ENCODE data around the gene SLC25A13. TPM values are rescaled to one million over a fixed set of nuclear protein-coding genes. Genes with fewer than 3 reads are reported as not detected.
"Not testable (repeated sequence)": the region's sequence is repeated elsewhere in the genome, so short reads cannot be mapped to it uniquely, and the experiment has no call there.

SLC25A13 gene, protein sequence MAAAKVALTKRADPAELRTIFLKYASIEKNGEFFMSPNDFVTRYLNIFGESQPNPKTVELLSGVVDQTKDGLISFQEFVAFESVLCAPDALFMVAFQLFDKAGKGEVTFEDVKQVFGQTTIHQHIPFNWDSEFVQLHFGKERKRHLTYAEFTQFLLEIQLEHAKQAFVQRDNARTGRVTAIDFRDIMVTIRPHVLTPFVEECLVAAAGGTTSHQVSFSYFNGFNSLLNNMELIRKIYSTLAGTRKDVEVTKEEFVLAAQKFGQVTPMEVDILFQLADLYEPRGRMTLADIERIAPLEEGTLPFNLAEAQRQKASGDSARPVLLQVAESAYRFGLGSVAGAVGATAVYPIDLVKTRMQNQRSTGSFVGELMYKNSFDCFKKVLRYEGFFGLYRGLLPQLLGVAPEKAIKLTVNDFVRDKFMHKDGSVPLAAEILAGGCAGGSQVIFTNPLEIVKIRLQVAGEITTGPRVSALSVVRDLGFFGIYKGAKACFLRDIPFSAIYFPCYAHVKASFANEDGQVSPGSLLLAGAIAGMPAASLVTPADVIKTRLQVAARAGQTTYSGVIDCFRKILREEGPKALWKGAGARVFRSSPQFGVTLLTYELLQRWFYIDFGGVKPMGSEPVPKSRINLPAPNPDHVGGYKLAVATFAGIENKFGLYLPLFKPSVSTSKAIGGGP
- 1 to 10 TPM; 7.3 to 9.0 TPM for total RNA-seq

DNA sequence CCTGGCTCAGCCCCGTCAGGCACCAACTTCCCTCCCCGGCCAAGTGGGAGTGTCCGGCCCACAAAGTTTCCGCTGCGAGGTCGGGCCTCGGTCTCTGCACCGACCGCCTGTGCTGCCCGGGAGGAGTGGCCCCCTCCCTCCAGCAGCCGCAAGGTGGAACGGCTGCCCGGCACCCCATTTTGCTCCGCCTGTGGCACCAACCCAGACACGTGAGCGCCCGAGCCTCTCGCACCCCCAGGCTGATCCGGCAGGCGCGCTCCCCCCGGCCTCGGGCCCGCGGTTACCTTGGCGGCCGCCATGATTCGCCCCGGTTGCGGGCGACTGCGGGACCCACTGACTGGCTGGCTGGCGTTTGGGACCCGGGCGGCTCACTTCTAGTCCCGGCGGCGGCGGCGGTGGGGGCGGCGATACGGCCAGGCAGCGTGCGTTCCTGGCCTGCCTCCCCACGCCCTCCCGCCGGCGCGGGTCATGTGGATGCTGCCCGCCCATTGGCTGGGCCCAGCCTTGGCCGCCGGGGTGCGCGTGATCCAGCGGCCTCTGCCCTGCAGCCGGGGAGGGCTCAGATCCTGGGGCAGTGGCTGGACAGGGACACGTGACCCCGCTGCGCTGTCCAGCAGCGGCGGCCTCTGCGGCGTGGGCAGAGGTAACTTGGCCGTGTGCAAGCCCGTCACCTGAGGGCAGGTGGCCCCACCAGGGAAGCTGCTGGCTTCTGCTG lies at the start of gene SLC25A13:
TSS of gene SLC25A13 (minus strand) at position 441 of the 715 bp plus-strand sequence. CDS start at position 299, 142 bp downstream.
- ATAC-seq: peak; percentile 69
- CTCF ChIA-PET: no interaction called here
- Mint-ChIP-seq H3K9me3 (no peaks in the 10 kb centered on the region), H3K4me3 (peak within 1 kb of the TSS; percentile 81), H3K4me1 (ENCODE audit: low read depth) (peaks cover 36% of the 10 kb centered on the region), H3K27me3 (peaks cover 2% of the 10 kb centered on the region), H3K36me3 (ENCODE audit: low read depth) (no peaks in the 10 kb centered on the region), H3K27ac (peak within 1 kb of the TSS; percentile 96)
- intact Hi-C loops (cut with micrococcal nuclease): loop anchor here (2.0 to 10.0 kb wide), 3 partner anchors 17 to 513 kb away; no protein-coding TSS in a partner anchor
- POLR2A ChIA-PET: interaction anchor here (0.8 to 1.3 kb wide), 2 partner anchors 12 to 17 kb away, joined by 3 to 5 read pairs; no protein-coding TSS in a partner anchor
- DNase-seq: peak; percentile 73
- TF ChIP-seq, protein P1, sequence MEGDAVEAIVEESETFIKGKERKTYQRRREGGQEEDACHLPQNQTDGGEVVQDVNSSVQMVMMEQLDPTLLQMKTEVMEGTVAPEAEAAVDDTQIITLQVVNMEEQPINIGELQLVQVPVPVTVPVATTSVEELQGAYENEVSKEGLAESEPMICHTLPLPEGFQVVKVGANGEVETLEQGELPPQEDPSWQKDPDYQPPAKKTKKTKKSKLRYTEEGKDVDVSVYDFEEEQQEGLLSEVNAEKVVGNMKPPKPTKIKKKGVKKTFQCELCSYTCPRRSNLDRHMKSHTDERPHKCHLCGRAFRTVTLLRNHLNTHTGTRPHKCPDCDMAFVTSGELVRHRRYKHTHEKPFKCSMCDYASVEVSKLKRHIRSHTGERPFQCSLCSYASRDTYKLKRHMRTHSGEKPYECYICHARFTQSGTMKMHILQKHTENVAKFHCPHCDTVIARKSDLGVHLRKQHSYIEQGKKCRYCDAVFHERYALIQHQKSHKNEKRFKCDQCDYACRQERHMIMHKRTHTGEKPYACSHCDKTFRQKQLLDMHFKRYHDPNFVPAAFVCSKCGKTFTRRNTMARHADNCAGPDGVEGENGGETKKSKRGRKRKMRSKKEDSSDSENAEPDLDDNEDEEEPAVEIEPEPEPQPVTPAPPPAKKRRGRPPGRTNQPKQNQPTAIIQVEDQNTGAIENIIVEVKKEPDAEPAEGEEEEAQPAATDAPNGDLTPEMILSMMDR (IDR thresholded peaks at IDR 0.05): no peak

- CTCF ChIA-PET; intact Hi-C loops (cut with micrococcal nuclease); DNase-seq; H3K27ac Mint-ChIP-seq; H3K27me3 Mint-ChIP-seq; POLR2A ChIA-PET; H3K4me1 Mint-ChIP-seq (ENCODE audit: low read depth); H3K4me3 Mint-ChIP-seq; H3K9me3 Mint-ChIP-seq; ATAC-seq; H3K36me3 Mint-ChIP-seq (ENCODE audit: low read depth): not testable (repeated sequence)
These were observed 44.0 kb upstream of the SLC25A13 start for GRCh38 chr7:96365916-96366315.

DNA sequence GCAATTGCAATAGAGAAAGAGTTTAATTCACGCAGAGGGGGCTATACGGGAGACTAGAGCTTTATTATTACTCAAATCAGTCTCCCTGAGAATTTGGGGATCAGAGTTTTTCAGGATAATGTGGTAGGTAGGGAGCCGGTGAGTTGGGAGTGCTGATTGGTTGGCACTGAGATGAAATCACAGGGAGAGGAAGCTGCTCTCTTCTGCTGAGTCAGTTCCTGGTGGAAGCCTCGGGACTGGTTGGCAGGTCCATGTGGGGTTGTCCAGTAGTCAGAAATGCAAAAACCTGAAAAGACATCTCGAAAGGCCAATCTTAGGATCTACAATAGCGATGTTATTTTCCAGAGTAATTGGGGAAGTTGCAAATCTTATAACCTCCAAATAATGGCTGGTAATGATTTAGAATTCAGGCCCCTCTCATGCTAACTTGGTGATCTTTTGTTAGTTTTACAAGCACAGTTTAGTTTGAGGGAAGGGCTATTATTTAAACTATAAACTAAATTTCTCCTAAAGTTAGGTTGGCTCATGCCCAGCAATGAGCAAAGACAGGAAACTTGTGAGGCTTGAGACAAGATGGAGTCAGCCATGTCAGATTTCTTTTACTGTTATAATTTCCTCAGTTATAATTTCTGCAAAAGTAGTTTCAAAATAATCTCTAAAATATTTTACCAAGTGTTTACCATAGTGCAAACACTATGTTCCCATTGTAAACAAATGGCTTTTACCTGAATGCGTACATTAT lies 39.4 kb upstream of the SLC25A13 start:
- POLR2A ChIA-PET: no interaction called here
- peaks cover 4% of the 10 kb centered on the region for H3K9me3 Mint-ChIP-seq
- TF ChIP-seq, protein P1 (IDR thresholded peaks at IDR 0.05): no peak
- no peak overlapping the region for H3K4me3 Mint-ChIP-seq
- CTCF ChIA-PET: no interaction called here
- no peak for DNase-seq
- ATAC-seq: no peak
- no peaks in the 10 kb centered on the region for H3K36me3 Mint-ChIP-seq (ENCODE audit: low read depth)
- no peaks in the 10 kb centered on the region for H3K4me1 Mint-ChIP-seq (ENCODE audit: low read depth)
- H3K27ac Mint-ChIP-seq: no peak overlapping the region
- intact Hi-C loops (cut with micrococcal nuclease): no loop called here
- H3K27me3 Mint-ChIP-seq: peaks cover 1% of the 10 kb centered on the region

- H3K4me3 Mint-ChIP-seq: no peak overlapping the region
- no peak overlapping the region for H3K27ac Mint-ChIP-seq
- intact Hi-C loops (cut with micrococcal nuclease): no loop called here
- TF ChIP-seq, protein P1 (IDR thresholded peaks at IDR 0.05): no peak
- no peaks in the 10 kb centered on the region for H3K36me3 Mint-ChIP-seq (ENCODE audit: low read depth)
- ATAC-seq: no peak
- no peak for DNase-seq
- H3K27me3 Mint-ChIP-seq: no peaks in the 10 kb centered on the region
- ChIA-PET POLR2A (no interaction called here), CTCF (no interaction called here)
- no peaks in the 10 kb centered on the region for H3K9me3 Mint-ChIP-seq
- H3K4me1 Mint-ChIP-seq (ENCODE audit: low read depth): no peaks in the 10 kb centered on the region
These were observed 38.0 kb upstream of the SLC25A13 start for GRCh38 chr7:96359876-96360275.

DNA sequence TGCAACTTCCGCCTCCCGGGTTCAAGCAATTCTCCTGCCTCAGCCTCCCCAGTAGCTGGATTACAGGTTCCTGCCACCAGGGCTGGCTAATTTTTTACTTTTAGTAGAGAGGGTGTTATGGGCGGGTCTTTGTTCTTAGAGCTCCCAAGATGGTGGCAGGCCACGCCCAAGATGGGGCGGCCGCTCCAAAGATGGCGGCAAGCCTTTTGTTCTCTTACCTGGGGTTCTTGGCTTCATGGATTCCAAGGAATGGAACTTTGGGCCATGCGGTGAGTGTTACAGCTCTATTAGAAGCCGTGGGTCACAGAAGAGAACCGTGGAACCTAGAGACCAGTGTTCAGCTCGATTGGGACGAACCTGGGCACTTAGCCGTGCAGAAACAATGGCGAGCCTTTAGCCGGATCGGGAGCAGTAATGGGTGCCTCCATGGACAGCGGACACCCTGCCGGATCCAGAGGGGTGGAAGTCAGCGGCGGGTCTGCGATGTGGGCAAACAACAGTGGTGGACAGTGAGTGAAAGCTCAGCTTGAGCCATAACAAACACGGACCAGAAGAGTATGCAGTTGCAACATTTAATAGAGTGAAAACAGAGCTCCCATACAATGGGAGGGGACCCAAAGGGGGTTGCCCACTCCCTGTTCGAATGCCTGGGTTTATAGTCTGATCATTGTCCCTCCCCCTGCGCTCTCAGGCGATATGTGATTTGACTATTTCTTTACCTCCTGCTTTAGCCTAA lies 36.5 kb upstream of the SLC25A13 start:
- ATAC-seq; DNase-seq; H3K27ac Mint-ChIP-seq; H3K27me3 Mint-ChIP-seq; POLR2A ChIA-PET; H3K4me3 Mint-ChIP-seq; H3K4me1 Mint-ChIP-seq (ENCODE audit: low read depth); intact Hi-C loops (cut with micrococcal nuclease); H3K36me3 Mint-ChIP-seq (ENCODE audit: low read depth); H3K9me3 Mint-ChIP-seq; CTCF ChIA-PET: not testable (repeated sequence)

Data from activated CD8-positive, alpha-beta T cell treated with anti-CD3 and anti-CD28 coated beads for 36 hours (primary cell).